Measurements from ENCODE around the gene MORF4L1. TPM values are rescaled to one million over a fixed set of nuclear protein-coding genes. Genes with fewer than 3 reads are reported as not detected.
A peak's percentile ranks its signal among the peaks of the same experiment; 100 is the strongest.

MORF4L1 gene
- total RNA-seq, 6 experiments from 2014 or later: 86.9 to 126 (median 115) TPM

- H3K36me3 ChIP-seq: peaks cover 0 to 53% (median 20%) of the 10 kb centered on the region in 4 donors
- ATAC-seq (peak in 1 of 4 donors; percentile 5), DNase-seq (no peak)
- H3K9me3 ChIP-seq: no peaks in the 10 kb centered on the region
- H3K27me3 ChIP-seq: no peaks in the 10 kb centered on the region
- intact Hi-C loops (cut with DNase I): loop anchor here (10.0 kb wide), 3 partner anchors 53 to 253 kb away; no protein-coding TSS in a partner anchor
- H3K4me3 ChIP-seq: no peak overlapping the region
- 83% methylated on average over 1 of the region's 14 CpGs for WGBS (ENCODE audit: insufficient coverage, low coverage, low lambda C conversion rate, missing lambda C conversion rate)
- peaks cover 0 to 8% (median 0%) of the 10 kb centered on the region in 4 donors for H3K4me1 ChIP-seq
- H3K27ac ChIP-seq: no peak overlapping the region
- TF ChIP-seq CTCF (IDR thresholded peaks at IDR 0.05): no peak
- no peak for TF ChIP-seq POLR2A (IDR thresholded peaks at IDR 0.05)
Measured at GRCh38 chr15:78921940-78922339, 49.2 kb downstream of the MORF4L1 start.

GRCh38 chr15:78922527-78922926 is 49.8 kb downstream of the MORF4L1 start:
- WGBS (ENCODE audit: insufficient coverage, low coverage, low lambda C conversion rate, missing lambda C conversion rate): 67% methylated on average over 3 of the region's 7 CpGs
- no peaks in the 10 kb centered on the region for H3K27me3 ChIP-seq
- no peak overlapping the region for H3K4me3 ChIP-seq
- intact Hi-C loops (cut with DNase I): loop anchor here (10.0 kb wide), 3 partner anchors 52 to 252 kb away; no protein-coding TSS in a partner anchor
- no peak overlapping the region for H3K27ac ChIP-seq
- H3K36me3 ChIP-seq: peaks cover 0 to 58% (median 20%) of the 10 kb centered on the region in 4 donors
- H3K4me1 ChIP-seq: peaks cover 0 to 3% (median 0%) of the 10 kb centered on the region in 4 donors
- ATAC-seq (no peak), DNase-seq (no peak)
- H3K9me3 ChIP-seq: no peaks in the 10 kb centered on the region
- no peak for TF ChIP-seq CTCF (IDR thresholded peaks at IDR 0.05)
- no peak for TF ChIP-seq POLR2A (IDR thresholded peaks at IDR 0.05)

- Histone ChIP-seq H3K27me3 (no peaks in the 10 kb centered on the region), H3K27ac (no peak overlapping the region), H3K9me3 (no peaks in the 10 kb centered on the region), H3K4me1 (no peaks in the 10 kb centered on the region), H3K4me3 (no peak overlapping the region), H3K36me3 (peaks cover 0 to 61% (median 20%) of the 10 kb centered on the region in 4 donors)
- ATAC-seq: no peak
- TF ChIP-seq CTCF (IDR thresholded peaks at IDR 0.05): no peak
- no peak for TF ChIP-seq POLR2A (IDR thresholded peaks at IDR 0.05)
- intact Hi-C loops (cut with DNase I): loop anchor here (10.0 kb wide), 3 partner anchors 52 to 252 kb away; no protein-coding TSS in a partner anchor
- no peak for DNase-seq
- 67% methylated on average over 7 of the region's 7 CpGs for WGBS (ENCODE audit: insufficient coverage, low coverage, low lambda C conversion rate, missing lambda C conversion rate)
Measured at GRCh38 chr15:78923015-78923414, 50.3 kb downstream of the MORF4L1 start.

GRCh38 chr15:78923480-78924360 is 51.0 kb downstream of the MORF4L1 start:
- H3K9me3 ChIP-seq: no peaks in the 10 kb centered on the region
- TF ChIP-seq POLR2A (IDR thresholded peaks at IDR 0.05): no peak
- TF ChIP-seq CTCF (IDR thresholded peaks at IDR 0.05): no peak
- H3K36me3 ChIP-seq: peaks cover 0 to 56% (median 20%) of the 10 kb centered on the region in 4 donors
- no peak overlapping the region for H3K27ac ChIP-seq
- H3K4me1 ChIP-seq: no peaks in the 10 kb centered on the region
- DNase-seq (peak in 1 of 3 donors; percentile 40), ATAC-seq (no peak)
- no peak overlapping the region for H3K4me3 ChIP-seq
- WGBS (ENCODE audit: insufficient coverage, low coverage, low lambda C conversion rate, missing lambda C conversion rate): 92% methylated on average over 14 of the region's 18 CpGs
- no peaks in the 10 kb centered on the region for H3K27me3 ChIP-seq
- intact Hi-C loops (cut with DNase I): loop anchor here (10.0 kb wide), 3 partner anchors 51 to 251 kb away; no protein-coding TSS in a partner anchor
